ENCODE measurements around the gene ALDH1L1. TPM values are rescaled to one million over a fixed set of nuclear protein-coding genes. Genes with fewer than 3 reads are reported as not detected.
A peak's percentile ranks its signal among the peaks of the same experiment; 100 is the strongest.

The ALDH1L1 gene
- total and polyA plus RNA-seq, 9 of the 15 experiments (the other 6 are each of a cell fraction or from before 2014, with no cell fraction given): 0.06 to 1.9 (median 0.57) TPM; not detected in 1

DNA sequence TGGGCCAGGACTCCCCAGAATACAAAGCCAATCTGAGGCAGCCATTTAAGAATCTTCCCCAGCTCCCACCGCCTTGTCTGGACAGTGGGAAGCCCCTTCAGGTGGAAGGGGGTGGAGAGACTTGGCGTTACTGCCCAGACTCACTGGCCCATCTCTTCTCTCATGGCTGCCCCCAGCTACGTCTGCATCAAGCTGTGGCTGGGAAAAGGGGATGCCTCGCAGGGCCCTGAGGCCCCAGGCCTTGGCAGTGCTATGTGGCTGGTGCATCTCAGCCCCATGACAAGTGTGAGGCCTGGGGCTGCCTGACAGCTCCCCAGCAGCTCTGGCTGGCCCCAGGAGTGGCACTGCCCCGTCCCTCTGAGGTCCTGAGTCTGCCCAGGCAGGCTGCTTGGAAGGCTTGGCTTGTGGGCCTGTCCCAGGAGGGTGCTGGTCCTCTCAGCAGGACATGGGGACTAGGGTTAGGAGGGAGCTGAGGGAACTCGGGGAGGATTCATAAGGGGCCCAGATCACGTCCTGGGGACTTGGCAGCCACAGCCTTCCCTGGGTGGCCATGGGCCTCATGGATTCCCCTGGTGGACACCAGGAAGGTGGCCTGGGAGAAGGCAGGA lies 76.3 kb downstream of the ALDH1L1 start:
- no peak overlapping the region for H2AFZ ChIP-seq (ENCODE audit: low read depth, low read length)
- no peak for FAIRE-seq
- no peaks in the 10 kb centered on the region for H3K36me3 ChIP-seq (ENCODE audit: control insufficient read depth, insufficient read depth, low read length)
- H3K27ac ChIP-seq (ENCODE audit: extremely low read depth, low read depth, low read length): no peak overlapping the region
- no peaks in the 10 kb centered on the region for H3K79me2 ChIP-seq (ENCODE audit: control insufficient read depth, insufficient read depth, low read length)
- no peaks in the 10 kb centered on the region for H3K9me1 ChIP-seq (ENCODE audit: control insufficient read depth, insufficient read depth, low read length)
- H3K9ac ChIP-seq (ENCODE audit: insufficient read depth in 1 of 2, low read depth in 2 of 2, low read length in 2 of 2): no peak overlapping the region
- in situ Hi-C loops (cut with MboI) (no loop called here), intact Hi-C loops (cut with micrococcal nuclease) (no loop called here)
- no peak overlapping the region for H3K4me2 ChIP-seq (ENCODE audit: insufficient read depth, low read length)
- no TSS peak for BruUV-seq (replicated peaks)
- no peak for DNase-seq (ENCODE audit: extremely low read depth in 1 of 4, low spot score in 3 of 4)
- peaks cover 2 to 61% of the 10 kb centered on the region in 2 experiments; a peak in 4 of 5 replicates for H3K27me3 ChIP-seq (ENCODE audit: control insufficient read depth in 2 of 2, insufficient read depth in 2 of 2, low read length in 2 of 2)
- no peak for ATAC-seq
- no peak overlapping the region for H3K4me3 ChIP-seq
- WGBS (ENCODE audit: insufficient coverage, low coverage, missing lambda C conversion rate): 3% methylated on average over 4 of the region's 7 CpGs
- H3K4me1 ChIP-seq (replicated peaks in 1 of 2; ENCODE audit: control insufficient read depth in 2 of 2, insufficient read depth in 2 of 2, low read length in 2 of 2): peaks cover 0 to 3% of the 10 kb centered on the region in 2 experiments; a peak in 2 of 5 replicates
- POLR2A ChIA-PET: interaction anchor here (0.6 kb wide), 1 partner anchor 96 kb away, joined by 3 read pairs; no protein-coding TSS in a partner anchor
- no peaks in the 10 kb centered on the region for H4K20me1 ChIP-seq (replicated peaks; ENCODE audit: control insufficient read depth, insufficient read depth, low read length)
- CTCF ChIA-PET (ENCODE audit: low intra/inter-chr PET ratio): interaction anchor here (0.7 kb wide), 1 partner anchor 24 kb away, joined by 3 read pairs; no protein-coding TSS in a partner anchor
- no peaks in the 10 kb centered on the region for H3K9me3 ChIP-seq (replicated peaks; ENCODE audit: control insufficient read depth, insufficient read depth, low read depth, low read length)
- TF ChIP-seq IFI16 (CRISPR knock-in tag; IDR thresholded peaks at IDR 0.05) (no peak), ZNF609 (CRISPR knock-in tag; IDR thresholded peaks at IDR 0.05; ENCODE audit: borderline replicate concordance) (no peak), BCLAF1 (IDR thresholded peaks at IDR 0.05; ENCODE audit: borderline replicate concordance in 1 of 2, control insufficient read depth in 1 of 2, low read depth in 2 of 2, low read length in 1 of 2) (no peak), THAP7 (CRISPR knock-in tag; IDR thresholded peaks at IDR 0.05) (no peak)
- TF ChIP-seq, protein P1, sequence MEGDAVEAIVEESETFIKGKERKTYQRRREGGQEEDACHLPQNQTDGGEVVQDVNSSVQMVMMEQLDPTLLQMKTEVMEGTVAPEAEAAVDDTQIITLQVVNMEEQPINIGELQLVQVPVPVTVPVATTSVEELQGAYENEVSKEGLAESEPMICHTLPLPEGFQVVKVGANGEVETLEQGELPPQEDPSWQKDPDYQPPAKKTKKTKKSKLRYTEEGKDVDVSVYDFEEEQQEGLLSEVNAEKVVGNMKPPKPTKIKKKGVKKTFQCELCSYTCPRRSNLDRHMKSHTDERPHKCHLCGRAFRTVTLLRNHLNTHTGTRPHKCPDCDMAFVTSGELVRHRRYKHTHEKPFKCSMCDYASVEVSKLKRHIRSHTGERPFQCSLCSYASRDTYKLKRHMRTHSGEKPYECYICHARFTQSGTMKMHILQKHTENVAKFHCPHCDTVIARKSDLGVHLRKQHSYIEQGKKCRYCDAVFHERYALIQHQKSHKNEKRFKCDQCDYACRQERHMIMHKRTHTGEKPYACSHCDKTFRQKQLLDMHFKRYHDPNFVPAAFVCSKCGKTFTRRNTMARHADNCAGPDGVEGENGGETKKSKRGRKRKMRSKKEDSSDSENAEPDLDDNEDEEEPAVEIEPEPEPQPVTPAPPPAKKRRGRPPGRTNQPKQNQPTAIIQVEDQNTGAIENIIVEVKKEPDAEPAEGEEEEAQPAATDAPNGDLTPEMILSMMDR (IDR thresholded peaks at IDR 0.05 in 2 of 3, conservative IDR thresholded peaks at IDR 0.05 in 1 of 3; ENCODE audit: insufficient read depth in 2 of 3, low read depth in 1 of 3, low read length in 3 of 3): 0 out of 6 replicates have a peak, but pooled peaks of 1 of the 3 experiments have one; percentile 7
